ENCODE measurements around the gene NGFR.

The NGFR gene

GRCh38 chr17:49515196-49515770, 20.2 kb downstream of the NGFR start:
- no peak for DNase-seq (ENCODE audit: low read depth, low spot score)

- no peak for DNase-seq (ENCODE audit: low read depth, low spot score)
Measured at GRCh38 chr17:49516180-49516579, 21.1 kb downstream of the NGFR start.

GRCh38 chr17:49518346-49519078, 23.4 kb downstream of the NGFR start:
- no peak for DNase-seq (ENCODE audit: low read depth, low spot score)

GRCh38 chr17:49519781-49520180, 24.7 kb downstream of the NGFR start:
- no peak for DNase-seq (ENCODE audit: low read depth, low spot score)

DNA sequence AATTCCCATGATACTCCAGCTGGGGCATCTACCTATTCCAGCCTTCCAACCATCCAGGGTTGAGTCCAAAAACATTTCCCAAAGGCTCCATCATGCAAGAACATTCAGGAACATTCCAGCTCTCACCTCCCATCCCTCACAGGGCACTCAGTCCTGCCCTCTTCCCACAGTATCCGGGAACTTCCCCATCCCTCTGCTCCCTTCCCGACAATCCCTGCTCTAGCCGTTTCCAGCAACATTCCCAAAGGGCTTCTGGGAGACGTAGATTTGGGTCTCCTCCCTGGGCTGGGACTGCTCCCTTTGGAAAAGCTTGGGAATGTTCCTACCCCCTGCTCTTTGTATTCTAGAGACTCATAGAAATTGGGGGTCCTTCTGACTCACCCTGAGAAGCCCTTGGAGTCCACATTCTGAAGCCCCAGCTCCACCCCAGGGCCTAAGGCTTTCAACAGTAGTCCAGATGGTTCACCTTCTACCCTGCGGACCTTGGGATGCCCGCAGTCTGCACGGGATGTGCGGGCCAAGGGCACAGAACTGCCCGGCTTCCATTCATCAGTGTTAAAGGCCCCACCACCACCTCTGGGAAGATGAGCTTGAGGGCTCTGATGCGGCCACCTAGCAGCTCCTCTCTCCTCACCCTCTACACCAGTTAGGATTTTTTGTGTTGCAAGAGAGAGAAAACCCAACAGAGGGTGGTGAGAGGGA, 25.4 kb downstream of the NGFR start:
- DNase-seq (ENCODE audit: low read depth, low spot score): no peak

- no peak for DNase-seq (ENCODE audit: low read depth, low spot score)
Measured at GRCh38 chr17:49521088-49521450, 26.0 kb downstream of the NGFR start.

DNA sequence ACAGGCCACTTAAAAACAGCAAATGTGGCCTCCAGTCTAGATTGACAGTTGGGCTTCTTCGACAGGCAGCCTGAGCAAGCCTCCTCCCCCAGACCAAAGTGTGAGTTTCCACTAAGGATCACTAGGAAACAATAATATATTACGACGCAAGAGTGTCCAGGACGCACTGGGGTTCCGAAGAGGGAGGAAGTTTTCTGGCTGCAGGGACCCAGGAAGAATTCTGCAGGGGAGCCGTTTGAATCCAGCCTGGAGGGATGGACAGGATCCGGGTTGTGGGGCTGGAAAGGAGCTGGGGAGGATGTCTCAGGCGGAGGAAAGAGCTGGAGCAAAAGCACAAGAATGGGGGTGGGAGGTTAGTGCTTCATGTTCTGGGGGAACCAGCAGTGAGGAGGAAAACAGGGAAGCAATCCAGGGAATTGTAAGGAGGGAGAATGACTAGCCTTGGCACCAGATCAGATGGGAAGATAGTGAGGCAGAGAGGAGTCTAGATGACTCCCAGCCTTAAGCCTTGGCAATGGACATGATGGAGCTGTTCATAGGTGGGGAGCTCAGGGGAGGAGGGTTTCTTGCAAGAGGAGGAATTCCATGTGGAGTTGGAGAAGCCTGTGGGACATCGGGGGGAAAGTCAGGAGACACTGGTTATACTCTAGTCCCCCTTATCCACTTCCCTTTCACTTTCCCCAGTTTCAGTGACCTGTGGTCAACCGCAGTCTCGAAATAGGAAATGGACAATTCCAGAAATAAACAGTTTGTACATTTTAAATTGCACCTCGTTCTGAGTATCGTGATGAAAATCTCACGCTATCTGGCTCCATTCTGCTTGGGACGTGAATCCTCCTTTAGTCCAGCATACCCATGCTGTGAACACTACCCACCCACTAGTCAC, 26.6 kb downstream of the NGFR start:
- DNase-seq (ENCODE audit: low read depth, low spot score): no peak

DNA sequence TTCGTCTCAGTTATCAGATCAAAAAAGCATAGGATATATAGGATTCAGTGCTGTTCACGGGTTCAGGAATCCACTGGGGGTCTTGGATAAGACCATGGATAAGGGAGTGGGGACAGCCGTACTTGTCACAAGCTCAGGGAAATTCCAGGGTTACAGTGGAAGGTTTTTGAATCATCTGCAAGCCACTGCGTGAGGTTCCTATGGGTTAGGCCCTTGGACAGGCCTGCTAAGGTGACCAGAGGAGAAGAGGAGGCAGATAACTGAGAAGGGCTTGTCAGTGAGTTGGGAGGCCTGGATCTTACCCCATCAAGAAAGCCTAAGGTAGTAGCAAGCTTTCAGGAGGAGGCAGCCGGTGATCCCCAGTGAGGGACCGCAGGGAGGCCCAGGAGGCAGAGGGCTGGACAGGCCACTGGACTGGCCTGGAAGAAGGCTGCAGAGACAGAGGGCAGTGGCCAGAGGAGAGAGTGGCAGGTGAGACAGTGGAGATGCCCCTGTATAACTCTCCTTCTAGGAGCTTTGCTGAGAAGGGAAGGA, 27.3 kb downstream of the NGFR start:
- no peak for DNase-seq (ENCODE audit: low read depth, low spot score)

DNA sequence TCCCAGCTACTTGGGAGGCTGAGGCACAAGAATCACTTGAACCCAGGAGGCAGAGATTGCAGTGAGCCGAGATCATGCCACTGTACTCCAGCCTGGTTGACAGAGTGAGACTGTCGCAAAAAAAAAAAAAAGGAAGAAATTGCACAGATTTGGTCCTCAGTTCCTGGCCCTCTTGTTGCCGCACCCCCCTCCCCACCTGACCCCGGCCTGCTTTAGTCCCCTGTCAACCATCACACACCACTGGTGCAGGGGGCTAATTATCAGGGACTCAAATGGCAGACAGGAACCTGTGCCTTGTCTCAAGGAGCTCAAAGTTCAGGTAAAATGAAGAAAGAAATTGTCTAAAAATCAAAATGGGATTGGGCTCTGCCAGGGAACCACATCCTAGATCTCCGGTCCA, 28.1 kb downstream of the NGFR start:
- DNase-seq (ENCODE audit: low read depth, low spot score): no peak

GRCh38 chr17:49523706-49524472, 28.8 kb downstream of the NGFR start:
- no peak for DNase-seq (ENCODE audit: low read depth, low spot score)

- DNase-seq (ENCODE audit: low read depth, low spot score): no peak
Measured at GRCh38 chr17:49524473-49525359, 29.6 kb downstream of the NGFR start.

GRCh38 chr17:49525831-49526741, 31.0 kb downstream of the NGFR start:
- DNase-seq (ENCODE audit: low read depth, low spot score): no peak

- no peak for DNase-seq (ENCODE audit: low read depth, low spot score)
Measured at GRCh38 chr17:49527927-49528651, 33.0 kb downstream of the NGFR start.

GRCh38 chr17:49528966-49529365, 33.9 kb downstream of the NGFR start:
- no peak for DNase-seq (ENCODE audit: low read depth, low spot score)

- no peak for DNase-seq (ENCODE audit: low read depth, low spot score)
Measured at GRCh38 chr17:49530118-49530517, 35.0 kb downstream of the NGFR start.

DNA sequence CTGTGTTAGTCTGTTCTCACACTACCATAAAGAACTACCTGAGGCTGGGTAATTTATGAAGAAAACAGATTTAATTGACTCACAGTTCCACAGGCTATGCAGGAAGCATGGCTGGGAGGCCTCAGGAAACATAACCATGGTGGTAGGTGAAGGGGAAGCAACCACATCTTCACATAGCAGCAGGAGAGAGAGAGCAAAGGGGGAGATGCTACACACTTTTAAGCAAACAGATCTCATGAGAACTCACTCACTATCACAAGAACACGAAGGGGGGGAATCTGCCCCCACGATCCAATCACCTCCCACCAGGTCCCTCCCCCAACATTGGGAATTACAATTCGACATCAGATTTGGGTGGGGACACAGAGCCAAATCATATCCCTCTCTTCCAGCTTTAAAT, 48.8 kb downstream of the NGFR start:
- DNase-seq (ENCODE audit: low read depth, low spot score): no peak

DNA sequence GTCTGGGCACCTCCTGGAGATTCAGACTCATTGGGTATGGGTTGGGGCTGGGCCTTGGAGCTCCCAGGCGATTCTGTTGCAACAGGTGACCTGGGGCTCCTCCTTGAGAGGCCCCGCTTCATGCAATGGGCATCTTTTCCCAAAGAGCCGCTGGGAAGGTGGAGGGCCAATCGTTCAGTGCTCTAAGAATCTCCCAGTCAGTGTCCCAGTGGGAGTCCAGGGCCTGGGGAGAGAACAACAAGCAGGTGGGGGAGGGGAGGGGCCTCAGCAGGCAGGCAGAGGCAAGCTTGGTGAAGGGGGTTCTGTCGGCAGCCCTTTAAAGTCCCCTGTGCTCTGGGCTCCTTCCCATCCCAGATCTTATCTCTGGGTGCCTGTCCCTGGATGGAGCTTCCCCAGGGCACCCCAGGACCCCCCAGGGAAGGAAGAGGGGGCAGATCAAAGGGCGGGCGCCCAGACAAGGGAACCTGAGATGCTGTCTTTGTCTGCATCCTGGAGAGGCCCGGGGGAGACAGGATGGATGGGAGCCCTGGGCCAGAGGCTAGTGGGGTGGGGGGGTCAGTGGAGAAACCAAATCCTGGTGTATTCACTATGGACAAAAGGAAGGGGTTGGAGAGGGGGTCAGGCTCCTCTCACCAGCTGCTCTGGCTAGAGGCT, 50.0 kb downstream of the NGFR start:
- DNase-seq (ENCODE audit: low read depth, low spot score): no peak

Measured in activated naive CD8-positive, alpha-beta T cell treated with anti-CD3 and anti-CD28 coated beads, Interleukin-2, amount 50 U/mL, for 16 hours (primary cell).